ENCODE data around the gene MN1. TPM values are rescaled to one million over a fixed set of nuclear protein-coding genes. Genes with fewer than 3 reads are reported as not detected.

The MN1 gene
- total RNA-seq, 1 donor from 2014 or later: 0.07 TPM

DNA sequence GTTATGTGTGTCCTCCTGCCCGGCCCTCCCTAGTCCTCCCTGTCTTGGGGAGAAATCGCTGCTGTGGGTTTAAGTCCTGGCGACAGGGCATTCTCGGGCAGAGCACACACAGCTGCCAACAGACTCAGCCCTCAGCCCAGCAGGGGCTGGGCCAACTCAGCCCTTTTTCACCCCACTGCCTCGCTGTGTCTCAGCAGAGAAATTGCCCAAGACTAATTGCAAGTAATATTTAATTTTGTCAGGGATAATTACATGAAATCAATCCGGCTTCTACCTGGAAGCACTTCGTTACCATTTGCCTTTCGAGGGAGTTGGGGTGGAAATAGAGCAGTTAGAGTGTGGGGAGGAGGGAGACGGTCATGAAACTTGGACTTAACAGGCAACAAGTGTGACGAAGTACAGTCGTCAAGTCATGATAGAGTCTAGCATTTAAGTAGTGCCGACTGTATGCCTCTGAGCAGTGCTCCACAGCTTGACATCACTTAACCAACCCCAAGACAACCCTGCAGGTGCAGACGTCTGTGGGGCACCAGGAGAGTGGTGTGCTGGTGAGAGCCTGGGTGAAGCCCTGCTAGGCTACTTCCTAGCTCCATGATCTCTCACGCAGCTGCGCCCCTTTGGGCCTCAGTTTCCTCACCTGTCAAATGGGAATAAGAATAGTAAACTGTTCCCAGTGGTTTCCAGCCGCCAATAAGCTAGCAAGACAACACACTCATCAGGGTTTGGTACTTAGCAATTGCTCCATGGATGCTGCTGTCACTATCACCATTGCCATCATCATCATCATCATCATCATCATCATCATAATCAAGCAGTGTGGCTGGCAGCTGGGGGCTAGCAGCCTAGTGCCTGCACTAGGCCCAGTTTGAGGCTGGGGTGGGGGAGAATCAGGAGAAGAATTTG, 29.2 kb downstream of the MN1 start:
- H3K4me1 Mint-ChIP-seq: no peaks in the 10 kb centered on the region
- DNase-seq (no peak), ATAC-seq (ENCODE audit: low read depth) (no peak)
- TF ChIP-seq, protein P1, sequence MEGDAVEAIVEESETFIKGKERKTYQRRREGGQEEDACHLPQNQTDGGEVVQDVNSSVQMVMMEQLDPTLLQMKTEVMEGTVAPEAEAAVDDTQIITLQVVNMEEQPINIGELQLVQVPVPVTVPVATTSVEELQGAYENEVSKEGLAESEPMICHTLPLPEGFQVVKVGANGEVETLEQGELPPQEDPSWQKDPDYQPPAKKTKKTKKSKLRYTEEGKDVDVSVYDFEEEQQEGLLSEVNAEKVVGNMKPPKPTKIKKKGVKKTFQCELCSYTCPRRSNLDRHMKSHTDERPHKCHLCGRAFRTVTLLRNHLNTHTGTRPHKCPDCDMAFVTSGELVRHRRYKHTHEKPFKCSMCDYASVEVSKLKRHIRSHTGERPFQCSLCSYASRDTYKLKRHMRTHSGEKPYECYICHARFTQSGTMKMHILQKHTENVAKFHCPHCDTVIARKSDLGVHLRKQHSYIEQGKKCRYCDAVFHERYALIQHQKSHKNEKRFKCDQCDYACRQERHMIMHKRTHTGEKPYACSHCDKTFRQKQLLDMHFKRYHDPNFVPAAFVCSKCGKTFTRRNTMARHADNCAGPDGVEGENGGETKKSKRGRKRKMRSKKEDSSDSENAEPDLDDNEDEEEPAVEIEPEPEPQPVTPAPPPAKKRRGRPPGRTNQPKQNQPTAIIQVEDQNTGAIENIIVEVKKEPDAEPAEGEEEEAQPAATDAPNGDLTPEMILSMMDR (IDR thresholded peaks at IDR 0.05): no peak
- ChIA-PET POLR2A (no interaction called here), CTCF (no interaction called here)
- H3K9me3 Mint-ChIP-seq: no peaks in the 10 kb centered on the region
- H3K4me3 Mint-ChIP-seq: no peak overlapping the region
- H3K36me3 Mint-ChIP-seq (ENCODE audit: low read depth): no peaks in the 10 kb centered on the region
- peaks cover 21% of the 10 kb centered on the region for H3K27me3 Mint-ChIP-seq
- intact Hi-C loops (cut with micrococcal nuclease): no loop called here
- H3K27ac Mint-ChIP-seq: no peak overlapping the region

DNA sequence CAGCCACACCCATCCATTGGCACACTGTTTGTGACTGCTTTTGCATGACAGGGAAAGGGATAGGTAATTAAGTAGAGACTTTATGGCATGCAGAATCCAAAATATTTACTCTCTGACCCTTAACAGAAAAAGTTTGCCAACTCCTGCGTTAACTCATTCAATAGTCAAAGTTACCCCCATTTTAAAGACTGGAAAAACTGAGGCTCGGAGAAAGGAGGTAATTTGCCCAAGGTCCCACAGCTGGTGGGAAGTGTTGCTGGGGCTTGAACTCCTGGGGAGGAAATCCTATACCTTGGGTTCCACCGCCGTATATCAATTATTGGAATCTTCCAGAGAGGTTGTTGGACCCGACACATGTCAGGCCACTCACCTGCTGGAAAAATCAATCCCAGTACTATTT, 29.9 kb downstream of the MN1 start:
- H3K4me3 Mint-ChIP-seq: no peak overlapping the region
- intact Hi-C loops (cut with micrococcal nuclease): no loop called here
- no peaks in the 10 kb centered on the region for H3K9me3 Mint-ChIP-seq
- TF ChIP-seq, protein P1 (IDR thresholded peaks at IDR 0.05): no peak
- ChIA-PET CTCF (no interaction called here), POLR2A (no interaction called here)
- DNase-seq: no peak
- H3K36me3 Mint-ChIP-seq (ENCODE audit: low read depth): no peaks in the 10 kb centered on the region
- H3K4me1 Mint-ChIP-seq: no peaks in the 10 kb centered on the region
- peaks cover 14% of the 10 kb centered on the region for H3K27me3 Mint-ChIP-seq
- no peak for ATAC-seq (ENCODE audit: low read depth)
- H3K27ac Mint-ChIP-seq: no peak overlapping the region

DNA sequence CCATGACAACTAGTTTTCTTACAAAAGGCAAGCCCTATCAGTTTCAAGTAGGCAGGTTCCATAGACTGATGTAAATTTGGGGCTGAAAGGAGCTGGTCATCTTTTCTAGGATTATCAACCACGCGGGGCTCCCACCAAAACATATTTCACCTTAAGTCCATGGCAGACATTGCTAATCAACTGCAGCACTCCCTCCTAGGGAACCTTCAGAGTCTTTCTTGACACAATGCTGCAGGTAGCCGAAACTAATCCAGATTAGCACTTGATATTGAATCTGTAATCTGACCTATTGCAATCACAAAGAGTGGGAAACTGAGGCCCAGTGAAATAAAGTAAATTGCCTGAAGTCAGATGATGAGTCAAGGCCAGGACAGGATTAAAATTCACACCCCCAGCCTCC, 32.5 kb downstream of the MN1 start:
- POLR2A ChIA-PET: no interaction called here
- Mint-ChIP-seq H3K36me3 (ENCODE audit: low read depth) (no peaks in the 10 kb centered on the region), H3K27me3 (peaks cover 3% of the 10 kb centered on the region), H3K4me3 (no peak overlapping the region), H3K9me3 (no peaks in the 10 kb centered on the region), H3K27ac (no peak overlapping the region), H3K4me1 (no peaks in the 10 kb centered on the region)
- TF ChIP-seq, protein P1 (IDR thresholded peaks at IDR 0.05): no peak
- ATAC-seq (ENCODE audit: low read depth): no peak
- DNase-seq: no peak
- CTCF ChIA-PET: no interaction called here
- intact Hi-C loops (cut with micrococcal nuclease): no loop called here

DNA sequence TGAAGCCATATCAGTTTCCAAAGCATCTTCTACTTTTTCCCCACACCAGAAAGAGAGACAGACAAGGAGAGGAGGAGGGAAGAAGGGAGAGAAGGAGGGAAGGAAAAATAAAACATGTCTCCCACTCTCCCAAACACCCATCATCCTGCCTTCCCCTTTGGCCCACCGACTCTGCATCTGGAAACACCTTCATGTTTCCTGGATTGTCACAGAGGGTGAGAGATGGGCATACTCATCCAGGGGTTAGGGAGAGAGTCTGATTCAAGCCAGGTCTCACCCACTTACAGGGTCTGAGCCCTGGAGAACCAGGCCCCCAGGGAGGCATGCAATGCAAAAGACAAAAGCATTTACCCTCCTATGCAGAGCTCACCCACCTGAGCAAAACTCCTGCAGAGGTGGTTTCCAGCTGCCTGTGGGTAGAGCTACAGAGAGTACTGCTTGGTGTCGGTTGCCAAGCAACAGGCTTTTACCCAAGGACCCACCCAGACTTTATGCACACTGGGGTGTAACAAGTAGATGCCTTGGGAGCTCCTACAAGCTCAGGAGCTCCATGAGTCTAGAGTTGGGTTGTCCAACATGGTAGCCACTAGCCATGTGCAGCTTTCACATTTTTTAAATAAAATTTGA, 33.4 kb downstream of the MN1 start:
- Mint-ChIP-seq H3K9me3 (no peaks in the 10 kb centered on the region), H3K27me3 (no peaks in the 10 kb centered on the region), H3K36me3 (ENCODE audit: low read depth) (no peaks in the 10 kb centered on the region), H3K4me3 (no peak overlapping the region), H3K4me1 (no peaks in the 10 kb centered on the region), H3K27ac (no peak overlapping the region)
- DNase-seq: no peak
- TF ChIP-seq, protein P1 (IDR thresholded peaks at IDR 0.05): no peak
- ATAC-seq (ENCODE audit: low read depth): no peak
- ChIA-PET CTCF (no interaction called here), POLR2A (no interaction called here)
- intact Hi-C loops (cut with micrococcal nuclease): no loop called here

DNA sequence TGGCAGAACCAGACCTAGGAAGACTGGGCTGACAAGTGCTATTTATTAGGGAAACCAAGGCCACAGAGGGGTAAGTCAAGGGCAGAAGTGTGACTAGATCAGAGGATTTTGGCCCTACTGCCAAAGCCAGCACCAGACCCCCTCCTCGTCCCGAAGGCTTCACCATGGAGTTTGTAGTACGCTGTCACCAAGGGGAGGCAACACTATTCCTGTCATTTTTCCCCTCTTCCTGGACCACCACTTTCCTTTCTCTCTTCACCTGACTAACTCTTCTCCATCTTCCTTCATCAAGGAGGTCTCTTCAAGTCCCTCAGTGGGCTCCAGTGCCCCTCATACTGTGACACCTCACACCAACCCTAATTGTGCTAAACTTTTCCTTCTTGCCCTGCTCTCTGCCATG, 34.9 kb downstream of the MN1 start:
- Mint-ChIP-seq H3K4me3 (no peak overlapping the region), H3K27ac (no peak overlapping the region), H3K4me1 (no peaks in the 10 kb centered on the region), H3K27me3 (no peaks in the 10 kb centered on the region), H3K9me3 (no peaks in the 10 kb centered on the region), H3K36me3 (ENCODE audit: low read depth) (no peaks in the 10 kb centered on the region)
- no peak for DNase-seq
- ChIA-PET POLR2A (no interaction called here), CTCF (no interaction called here)
- intact Hi-C loops (cut with micrococcal nuclease): no loop called here
- ATAC-seq (ENCODE audit: low read depth): no peak
- TF ChIP-seq, protein P1 (IDR thresholded peaks at IDR 0.05): no peak

Data from activated B cell treated with CpG ODN at 0.5 μM for 24 hours (primary cell).